B cell (primary cell): Measurements from ENCODE around the gene MRPL1. TPM values are rescaled to one million over a fixed set of nuclear protein-coding genes. Genes with fewer than 3 reads are reported as not detected.

Experiments
- ATAC-seq: fragments of 200-7000 bp; cut with Tn5 transposase; one replicate; pipeline ENCODE4 v1.10.0; 2021; ENCODE audit warnings: low read depth, mild to moderate bottlenecking, moderate number of reproducible peaks, moderate library complexity
- CTCF ChIA-PET: fragments of 350-600 bp; sonication (Branson Sonifier 250); formaldehyde crosslinking; loops from one replicate; lab custom pipeline; 2021; ENCODE audit warnings: antibody characterized with exemption, inconsistent platforms; lab: Charles Lee
- POLR2A ChIA-PET: fragments of 350-600 bp; sonication (Branson Sonifier 250); formaldehyde crosslinking; loops from one replicate; lab custom pipeline; 2021; ENCODE audit warnings: antibody characterized with exemption; lab: Charles Lee
- DNase-seq: peaks from one replicate; pipeline ENCODE4 v3.0.0; 2013
- H2AFZ ChIP-seq: 2 replicates; pipeline ENCODE4 v1.6.1; 2012; ENCODE audit warnings: mild to moderate bottlenecking, low read depth, low read length; ENCODE audit not compliant: insufficient read depth, poor library complexity, severe bottlenecking
- H3K27ac ChIP-seq, 2 donors: 1 replicate in 1 of 2; 2 replicates in 1 of 2; pipeline ENCODE4 v1.5.1; 2012 to 2013; ENCODE audit warnings: low read length in 2 of 2, mild to moderate bottlenecking in 2 of 2, moderate library complexity in 1 of 2
- H3K27me3 ChIP-seq, 4 experiments: fragments of 200-600 bp in 1 of 4; sonication (generic) in 1 of 4; replicated peaks in 1 of 4; 1 replicate in 2 of 4; 2 replicates in 2 of 4; pipeline versions ENCODE4 v1.6.1 to v1.7.0; 2013 to 2016; ENCODE audit warnings: low read length in 3 of 4, mild to moderate bottlenecking in 2 of 4, mixed read lengths in 1 of 4, moderate library complexity in 1 of 4; ENCODE audit not compliant: insufficient read depth in 4 of 4, control insufficient read depth in 3 of 4; ENCODE audit errors: control extremely low read depth in 1 of 4
- H3K36me3 ChIP-seq, 2 experiments: replicated peaks in 1 of 2; 1 replicate in 1 of 2; 2 replicates in 1 of 2; pipeline versions ENCODE4 v1.6.1 to v1.7.1; 2013; ENCODE audit warnings: low read length in 1 of 2; ENCODE audit not compliant: insufficient read depth in 2 of 2, control insufficient read depth in 1 of 2; ENCODE audit errors: control extremely low read depth in 1 of 2, extremely low read depth in 1 of 2
- H3K4me1 ChIP-seq, 2 donors: fragments of 200-600 bp in 1 of 2; sonication (generic) in 1 of 2; 1 replicate in 1 of 2; 2 replicates in 1 of 2; pipeline versions ENCODE4 v1.5.1 to v1.6.1; 2013 to 2017; ENCODE audit warnings: low read length in 2 of 2; ENCODE audit not compliant: control insufficient read depth in 2 of 2, insufficient read depth in 2 of 2
- H3K4me2 ChIP-seq: replicated peaks from 2 replicates; pipeline ENCODE3; 2012; ENCODE audit warnings: mild to moderate bottlenecking, low read depth, low read length; ENCODE audit not compliant: poor library complexity, severe bottlenecking
- H3K4me3 ChIP-seq, 5 experiments: fragments of 200-600 bp in 1 of 5; sonication (generic) in 1 of 5; 1 replicate in 3 of 5; 2 replicates in 2 of 5; pipeline versions ENCODE4 v1.5.1 to v1.7.0; 2011 to 2016; ENCODE audit warnings: low read length in 4 of 5, mild to moderate bottlenecking in 4 of 5, low read depth in 2 of 5, control low read depth in 1 of 5, moderate library complexity in 1 of 5; ENCODE audit not compliant: insufficient read depth in 1 of 5; ENCODE audit errors: control extremely low read depth in 1 of 5, extremely low read depth in 1 of 5
- H3K79me2 ChIP-seq: fragments of 200-600 bp; sonication (generic); one replicate; pipeline ENCODE4 v1.6.0; 2016; ENCODE audit warnings: low read length; ENCODE audit not compliant: control insufficient read depth, insufficient read depth
- H3K9ac ChIP-seq: fragments of 200-600 bp; sonication (generic); 2 replicates; pipeline ENCODE4 v1.6.1; 2017; ENCODE audit warnings: mild to moderate bottlenecking, low read length, moderate library complexity
- H3K9me3 ChIP-seq, 3 donors: one replicate each; pipeline versions ENCODE4 v1.6.1 to v1.7.1; 2013; ENCODE audit warnings: low read length in 2 of 3; ENCODE audit not compliant: control insufficient read depth in 2 of 3, insufficient read depth in 1 of 3; ENCODE audit errors: control extremely low read depth in 1 of 3
- H4K20me1 ChIP-seq: 2 replicates; pipeline ENCODE4 v1.6.0; 2012; ENCODE audit warnings: mild to moderate bottlenecking, low read length; ENCODE audit not compliant: insufficient read depth, control insufficient read depth, poor library complexity, severe bottlenecking
- H3K27ac Mint-ChIP-seq: one replicate; pipeline ENCODE4 v1.8.0; 2021; ENCODE audit warnings: mixed read lengths
- H3K27me3 Mint-ChIP-seq: one replicate; pipeline ENCODE4 v1.8.0; 2021; ENCODE audit warnings: mixed read lengths
- H3K4me1 Mint-ChIP-seq: one replicate; pipeline ENCODE4 v1.8.0; 2021; ENCODE audit warnings: mixed read lengths
- H3K4me3 Mint-ChIP-seq: one replicate; pipeline ENCODE4 v1.8.0; 2021; ENCODE audit warnings: mixed read lengths
- H3K9me3 Mint-ChIP-seq: one replicate; pipeline ENCODE4 v1.8.0; 2022; ENCODE audit warnings: mixed read lengths; ENCODE audit not compliant: insufficient read depth
- CTCF ChIP-seq: fragments of 200-600 bp; IDR thresholded peaks from one replicate; pipeline ENCODE4 v1.8.0; 2022; ENCODE audit warnings: antibody characterized with exemption, mild to moderate bottlenecking
- EZH2 ChIP-seq: IDR thresholded peaks from 2 replicates; pipeline ENCODE4 v1.6.1; 2012; ENCODE audit warnings: borderline replicate concordance, low read depth, mild to moderate bottlenecking, moderate library complexity, low read length; ENCODE audit not compliant: insufficient read depth, poor library complexity, severe bottlenecking
- WGBS: methylation state at CpG from one replicate; pipeline ENCODE4 v1.1.5; 2013; ENCODE audit warnings: missing lambda C conversion rate; ENCODE audit not compliant: insufficient coverage; 5-methylcytosine and 5-hydroxymethylcytosine counted together
- intact Hi-C: fragments of 100-400 bp; cut with micrococcal nuclease; formaldehyde crosslinking; loops from one replicate; pipeline ENCODE4 v1.10.0; 2022
- polyA plus RNA-seq: library from polyadenylated mRNA; depleted of rRNA; stranded (reverse); fragments of >200 nt; gene quantifications from 2 replicates; pipeline ENCODE4 v1.2.3, GENCODE V29; 2012
- total RNA-seq, 2 donors: library from RNA; stranded (reverse); fragments of 120-200 nt in 1 of 2; gene quantifications; 1 replicate in 1 of 2; 2 replicates in 1 of 2; pipeline versions ENCODE4 v1.2.3 to v1.2.4, GENCODE V29; 2013 to 2022

MRPL1 gene
- total and polyA plus RNA-seq, 2 donors (not counting 1 experiment from before 2014, with no cell fraction given), result 22.3 to 23.3 TPM

GRCh38 chr4:77950203-77950602 lies 87.6 kb downstream of the MRPL1 start:
- peaks cover 9 to 22% of the 10 kb centered on the region in 2 experiments for H3K36me3 ChIP-seq
- no peaks in the 10 kb centered on the region for H3K79me2 ChIP-seq
- TF ChIP-seq EZH2 (no peak), CTCF (no peak)
- H3K4me3 ChIP-seq, result no peak overlapping the region
- no peaks in the 10 kb centered on the region for H3K9me3 Mint-ChIP-seq
- H3K4me1 ChIP-seq, result no peaks in the 10 kb centered on the region
- no peak for DNase-seq
- no peak for ATAC-seq
- no peak overlapping the region for H3K4me3 Mint-ChIP-seq
- no peak overlapping the region for H3K27ac Mint-ChIP-seq
- H3K27me3 ChIP-seq, result no peaks in the 10 kb centered on the region
- H3K27ac ChIP-seq, result no peak overlapping the region
- WGBS, result no CpG with 5 or more reads among the region's 1 CpG
- H3K4me2 ChIP-seq, result no peak overlapping the region
- H4K20me1 ChIP-seq, result no peaks in the 10 kb centered on the region
- no peak overlapping the region for H3K9ac ChIP-seq
- intact Hi-C loops, result loop anchor here (10.0 kb wide), 1 partner anchor 1965 kb away; no protein-coding TSS in a partner anchor
- ChIA-PET POLR2A (no interaction called here), CTCF (no interaction called here)
- H3K9me3 ChIP-seq, result peaks cover 0 to 4% (median 3%) of the 10 kb centered on the region in 3 donors
- H2AFZ ChIP-seq, result no peak overlapping the region
- no peaks in the 10 kb centered on the region for H3K27me3 Mint-ChIP-seq
- no peaks in the 10 kb centered on the region for H3K4me1 Mint-ChIP-seq

GRCh38 chr4:77952457-77952856 lies 89.8 kb downstream of the MRPL1 start:
- Histone ChIP-seq H3K36me3 (peaks cover 9 to 20% of the 10 kb centered on the region in 2 experiments), H3K4me1 (no peaks in the 10 kb centered on the region), H3K9ac (no peak overlapping the region), H3K27ac (no peak overlapping the region), H3K27me3 (no peaks in the 10 kb centered on the region), H3K9me3 (no peaks in the 10 kb centered on the region), H3K79me2 (no peaks in the 10 kb centered on the region), H3K4me2 (no peak overlapping the region), H4K20me1 (no peaks in the 10 kb centered on the region), H3K4me3 (no peak overlapping the region), H2AFZ (no peak overlapping the region)
- Mint-ChIP-seq H3K4me3 (no peak overlapping the region), H3K4me1 (no peaks in the 10 kb centered on the region), H3K27ac (no peak overlapping the region), H3K9me3 (no peaks in the 10 kb centered on the region), H3K27me3 (no peaks in the 10 kb centered on the region)
- ATAC-seq (no peak), DNase-seq (no peak)
- intact Hi-C loops, result loop anchor here (10.0 kb wide), 1 partner anchor 1962 kb away; no protein-coding TSS in a partner anchor
- POLR2A ChIA-PET, result no interaction called here
- no peak for TF ChIP-seq EZH2
- TF ChIP-seq CTCF, result no peak
- CTCF ChIA-PET, result no interaction called here
- WGBS, result 56% methylated on average over 3 of the region's 5 CpGs
